Type B pancreatic cell (in vitro differentiated cells): ENCODE data around the gene RASGRF2. TPM values are rescaled to one million over a fixed set of nuclear protein-coding genes. Genes with fewer than 3 reads are reported as not detected.

Source experiments
- DNase-seq: peaks from one replicate; pipeline ENCODE4 v3.0.0; 2021; ENCODE audit warnings: mixed read lengths; ENCODE audit not compliant: unreplicated experiment; ENCODE audit errors: extremely low spot score
- H3K27ac Mint-ChIP-seq: 2 replicates; pipeline ENCODE4 v1.8.0; 2021; ENCODE audit warnings: mild to moderate bottlenecking, mixed read lengths
- H3K27me3 Mint-ChIP-seq: 2 replicates; pipeline ENCODE4 v1.8.0; 2021; ENCODE audit warnings: mixed read lengths
- H3K36me3 Mint-ChIP-seq: 2 replicates; pipeline ENCODE4 v1.8.0; 2021; ENCODE audit warnings: mixed read lengths
- H3K4me1 Mint-ChIP-seq: one replicate; pipeline ENCODE4 v1.8.0; 2021; ENCODE audit warnings: mixed read lengths; ENCODE audit not compliant: unreplicated experiment
- H3K4me3 Mint-ChIP-seq: 2 replicates; pipeline ENCODE4 v1.8.0; 2021; ENCODE audit warnings: mild to moderate bottlenecking, mixed read lengths
- H3K9me3 Mint-ChIP-seq: 2 replicates; pipeline ENCODE4 v1.8.0; 2021; ENCODE audit warnings: mixed read lengths
- total RNA-seq: library from RNA; stranded (reverse); gene quantifications from 2 replicates; pipeline ENCODE4 v1.2.1, GENCODE V29; 2021; ENCODE audit warnings: low replicate concordance
- TF ChIP-seq, protein P1 (sequence below): fragments of 200-600 bp; sonication (generic); conservative IDR thresholded peaks from 2 replicates; pipeline ENCODE4 v1.5.0; 2021; ENCODE audit warnings: antibody characterized with exemption, mild to moderate bottlenecking

The RASGRF2 gene
- total RNA-seq, 1 donor from 2014 or later, result 2.1 TPM

- no peak overlapping the region for H3K4me3 Mint-ChIP-seq
- H3K4me1 Mint-ChIP-seq, result peaks cover 20% of the 10 kb centered on the region
- no peaks in the 10 kb centered on the region for H3K36me3 Mint-ChIP-seq
- H3K27ac Mint-ChIP-seq, result no peak overlapping the region
- H3K27me3 Mint-ChIP-seq, result peaks cover 3% of the 10 kb centered on the region
- H3K9me3 Mint-ChIP-seq, result peaks cover 3% of the 10 kb centered on the region
- TF ChIP-seq, protein P1, sequence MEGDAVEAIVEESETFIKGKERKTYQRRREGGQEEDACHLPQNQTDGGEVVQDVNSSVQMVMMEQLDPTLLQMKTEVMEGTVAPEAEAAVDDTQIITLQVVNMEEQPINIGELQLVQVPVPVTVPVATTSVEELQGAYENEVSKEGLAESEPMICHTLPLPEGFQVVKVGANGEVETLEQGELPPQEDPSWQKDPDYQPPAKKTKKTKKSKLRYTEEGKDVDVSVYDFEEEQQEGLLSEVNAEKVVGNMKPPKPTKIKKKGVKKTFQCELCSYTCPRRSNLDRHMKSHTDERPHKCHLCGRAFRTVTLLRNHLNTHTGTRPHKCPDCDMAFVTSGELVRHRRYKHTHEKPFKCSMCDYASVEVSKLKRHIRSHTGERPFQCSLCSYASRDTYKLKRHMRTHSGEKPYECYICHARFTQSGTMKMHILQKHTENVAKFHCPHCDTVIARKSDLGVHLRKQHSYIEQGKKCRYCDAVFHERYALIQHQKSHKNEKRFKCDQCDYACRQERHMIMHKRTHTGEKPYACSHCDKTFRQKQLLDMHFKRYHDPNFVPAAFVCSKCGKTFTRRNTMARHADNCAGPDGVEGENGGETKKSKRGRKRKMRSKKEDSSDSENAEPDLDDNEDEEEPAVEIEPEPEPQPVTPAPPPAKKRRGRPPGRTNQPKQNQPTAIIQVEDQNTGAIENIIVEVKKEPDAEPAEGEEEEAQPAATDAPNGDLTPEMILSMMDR, result no peak
- DNase-seq, result no peak
These were observed 220.8 kb downstream of the RASGRF2 start for GRCh38 chr5:81180780-81181460.

DNA sequence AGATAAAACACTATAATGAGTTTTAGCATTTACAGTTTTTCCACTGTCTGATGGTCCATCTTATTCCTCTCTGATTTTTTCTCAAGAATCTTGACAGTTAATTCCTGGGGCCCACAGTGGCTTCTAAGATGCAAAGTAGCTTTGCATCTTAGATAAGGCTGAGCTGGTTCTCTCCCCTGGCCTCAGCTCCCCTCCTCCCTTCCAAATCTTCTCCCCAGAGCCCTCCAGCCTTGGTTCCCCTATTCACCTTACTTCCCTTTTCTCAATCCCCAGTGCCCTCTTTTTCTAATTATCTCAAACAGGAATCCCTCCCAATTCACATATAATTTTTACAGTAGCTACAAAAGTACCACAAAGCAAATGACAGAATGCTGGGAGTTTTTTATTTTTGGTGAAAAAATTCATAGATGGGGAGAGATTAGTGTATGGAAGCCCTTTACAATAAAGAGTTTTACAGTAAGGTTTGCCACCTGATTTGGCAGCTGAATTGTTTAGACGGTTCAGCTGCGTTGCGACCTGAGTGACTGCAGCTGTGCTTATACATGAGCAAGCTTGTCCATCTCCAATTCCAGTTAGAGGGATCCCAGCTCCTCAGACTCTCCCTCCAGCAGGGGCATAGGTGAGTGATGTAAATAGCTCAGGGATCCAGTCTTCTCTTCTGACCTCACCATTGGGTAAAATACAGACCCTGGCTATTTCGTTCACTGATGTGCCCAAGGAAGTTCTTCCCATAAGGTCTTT, 221.6 kb downstream of the RASGRF2 start:
- Mint-ChIP-seq H3K4me3 (no peak overlapping the region), H3K4me1 (peaks cover 20% of the 10 kb centered on the region), H3K9me3 (peaks cover 3% of the 10 kb centered on the region), H3K27me3 (peaks cover 7% of the 10 kb centered on the region), H3K27ac (no peak overlapping the region), H3K36me3 (no peaks in the 10 kb centered on the region)
- TF ChIP-seq, protein P1, result no peak
- no peak for DNase-seq

GRCh38 chr5:81182396-81183390, 222.5 kb downstream of the RASGRF2 start:
- H3K4me3 Mint-ChIP-seq, result no peak overlapping the region
- no peaks in the 10 kb centered on the region for H3K36me3 Mint-ChIP-seq
- H3K4me1 Mint-ChIP-seq, result peaks cover 25% of the 10 kb centered on the region
- no peak for DNase-seq
- no peak overlapping the region for H3K27ac Mint-ChIP-seq
- H3K9me3 Mint-ChIP-seq, result peaks cover 3% of the 10 kb centered on the region
- TF ChIP-seq, protein P1, result no peak
- H3K27me3 Mint-ChIP-seq, result peaks cover 10% of the 10 kb centered on the region

- peak overlapping the region; percentile 4 for H3K4me3 Mint-ChIP-seq
- H3K36me3 Mint-ChIP-seq, result no peaks in the 10 kb centered on the region
- H3K27me3 Mint-ChIP-seq, result peaks cover 13% of the 10 kb centered on the region
- H3K9me3 Mint-ChIP-seq, result no peaks in the 10 kb centered on the region
- TF ChIP-seq, protein P1, result no peak
- H3K27ac Mint-ChIP-seq, result peak overlapping the region; percentile 62
- peaks cover 34% of the 10 kb centered on the region for H3K4me1 Mint-ChIP-seq
- no peak for DNase-seq
These were observed 223.9 kb downstream of the RASGRF2 start for GRCh38 chr5:81183811-81184748.
